Stimulated activated CD4-positive, alpha-beta T cell treated with anti-CD3 and anti-CD28 coated beads, Interleukin-2, amount 100 ng/mL, for 48 hours (primary cell): ENCODE data around the gene ABCC3.
A peak's percentile ranks its signal among the peaks of the same experiment; 100 is the strongest.

ENCODE experiments used
- DNase-seq, 2 donors: peaks; one replicate each; pipeline ENCODE4 v3.0.0-alpha.2; 2020

The ABCC3 gene

GRCh38 chr17:50627782-50628601, 6.7 kb upstream of the ABCC3 start:
- no peak for DNase-seq

- DNase-seq, result no peak
Measured at GRCh38 chr17:50629902-50630301, 4.8 kb upstream of the ABCC3 start.

GRCh38 chr17:50630524-50631194, 4.0 kb upstream of the ABCC3 start:
- DNase-seq, result peak; percentile 53 to 56

- DNase-seq, result no peak
Measured at GRCh38 chr17:50631195-50631907, 3.3 kb upstream of the ABCC3 start.

- no peak for DNase-seq
Measured at GRCh38 chr17:50631908-50632571, 2.6 kb upstream of the ABCC3 start.

- DNase-seq, result no peak
Measured at GRCh38 chr17:50632637-50633036, 2.0 kb upstream of the ABCC3 start.

GRCh38 chr17:50633683-50634082, 998 bp upstream of the ABCC3 start:
- no peak for DNase-seq

- no peak for DNase-seq
Measured at GRCh38 chr17:50634915-50635731, 442 bp downstream of the ABCC3 start.

GRCh38 chr17:50635732-50635981, 976 bp downstream of the ABCC3 start:
- DNase-seq, result no peak

GRCh38 chr17:50635982-50636803, 1.5 kb downstream of the ABCC3 start:
- DNase-seq, result no peak

- no peak for DNase-seq
Measured at GRCh38 chr17:50636804-50637195, 2.1 kb downstream of the ABCC3 start.

GRCh38 chr17:50637829-50638605, 3.3 kb downstream of the ABCC3 start:
- DNase-seq, result no peak

- DNase-seq, result no peak
Measured at GRCh38 chr17:50638606-50638965, 3.9 kb downstream of the ABCC3 start.

- DNase-seq, result no peak
Measured at GRCh38 chr17:50638966-50639713, 4.5 kb downstream of the ABCC3 start.

GRCh38 chr17:50640686-50641351, 6.1 kb downstream of the ABCC3 start:
- DNase-seq, result no peak

GRCh38 chr17:50641357-50641756, 6.7 kb downstream of the ABCC3 start:
- no peak for DNase-seq

GRCh38 chr17:50642071-50642721, 7.5 kb downstream of the ABCC3 start:
- DNase-seq, result no peak

GRCh38 chr17:50642722-50643656, 8.3 kb downstream of the ABCC3 start:
- DNase-seq, result no peak
